T-helper 2 cell treated with Interferon-gamma antibody and Interleukin-4, amounts not matched to agents 100 ng/mL and 5 ng/mL, for 36 hours (primary cell): ENCODE data around the gene TPCN2. TPM values are rescaled to one million over a fixed set of nuclear protein-coding genes. Genes with fewer than 3 reads are reported as not detected.

ENCODE experiments used
- intact Hi-C: fragments of 100-400 bp; cut with micrococcal nuclease; formaldehyde crosslinking; loops from one replicate; pipeline ENCODE4 v1.15.1; 2023
- total RNA-seq: library from RNA; stranded (reverse); gene quantifications from 2 replicates; pipeline ENCODE4 v1.2.3, GENCODE V29; 2022

The TPCN2 gene
- total RNA-seq, 1 donor from 2014 or later: 23.3 TPM

DNA sequence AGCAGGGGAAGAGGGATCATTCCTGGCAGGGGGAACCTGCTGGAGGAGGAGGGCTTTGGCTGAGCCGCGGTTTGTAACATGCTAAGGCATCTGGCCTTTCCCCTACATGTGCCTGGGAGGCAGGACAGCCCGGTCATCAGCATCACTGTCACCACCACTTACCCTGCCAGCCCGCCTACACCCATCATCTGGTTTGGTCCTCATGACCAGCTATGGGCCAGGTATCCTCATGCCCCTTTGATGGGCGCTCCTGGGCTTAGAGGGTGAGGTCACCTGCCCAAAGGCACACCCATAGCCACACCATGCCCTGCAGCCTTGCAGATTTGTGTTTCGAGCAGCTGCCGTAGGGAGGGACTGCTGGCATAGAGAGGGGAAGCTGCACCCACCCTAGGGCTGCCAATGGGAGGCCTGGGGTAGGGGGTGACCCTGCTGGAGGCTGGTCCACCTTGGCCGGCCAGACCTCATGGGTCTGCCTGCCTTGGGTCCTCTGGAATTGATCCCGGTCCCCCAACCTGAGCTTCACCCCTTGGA is 38.3 kb upstream of the TPCN2 start:
- intact Hi-C loops: no loop called here

- intact Hi-C loops: no loop called here
Measured at GRCh38 chr11:69010964-69011623, 37.6 kb upstream of the TPCN2 start.

DNA sequence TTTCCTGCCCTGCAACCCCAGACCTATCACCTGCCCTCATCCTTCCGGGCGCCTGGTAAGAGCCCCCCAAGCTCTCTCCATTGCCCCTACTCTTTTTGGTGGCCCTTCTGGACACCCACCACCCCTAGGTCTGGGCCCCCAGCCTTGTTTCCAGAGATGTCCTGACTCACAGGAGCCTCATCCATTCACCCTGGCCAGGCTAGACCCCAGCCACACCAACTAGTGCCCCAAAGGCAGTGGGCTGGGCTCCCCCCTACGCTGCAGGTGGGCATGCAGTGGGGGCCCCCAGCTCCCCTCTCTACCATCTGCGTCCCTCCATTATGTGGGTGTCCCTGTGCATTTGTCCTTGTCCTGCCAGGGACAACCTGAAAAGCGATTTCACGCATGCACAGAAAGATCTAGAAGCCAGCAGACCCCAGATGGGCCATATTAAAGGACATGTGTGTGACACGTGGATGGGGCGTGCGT is 37.1 kb upstream of the TPCN2 start:
- intact Hi-C loops: no loop called here

- intact Hi-C loops: no loop called here
Measured at GRCh38 chr11:69012092-69013008, 36.4 kb upstream of the TPCN2 start.

- intact Hi-C loops: no loop called here
Measured at GRCh38 chr11:69013009-69013951, 35.5 kb upstream of the TPCN2 start, which contains the start of gene MRGPRF. MRGPRF (minus strand) TSS chr11:69013246; CDS start chr11:69009901, 3,345 bp downstream.

DNA sequence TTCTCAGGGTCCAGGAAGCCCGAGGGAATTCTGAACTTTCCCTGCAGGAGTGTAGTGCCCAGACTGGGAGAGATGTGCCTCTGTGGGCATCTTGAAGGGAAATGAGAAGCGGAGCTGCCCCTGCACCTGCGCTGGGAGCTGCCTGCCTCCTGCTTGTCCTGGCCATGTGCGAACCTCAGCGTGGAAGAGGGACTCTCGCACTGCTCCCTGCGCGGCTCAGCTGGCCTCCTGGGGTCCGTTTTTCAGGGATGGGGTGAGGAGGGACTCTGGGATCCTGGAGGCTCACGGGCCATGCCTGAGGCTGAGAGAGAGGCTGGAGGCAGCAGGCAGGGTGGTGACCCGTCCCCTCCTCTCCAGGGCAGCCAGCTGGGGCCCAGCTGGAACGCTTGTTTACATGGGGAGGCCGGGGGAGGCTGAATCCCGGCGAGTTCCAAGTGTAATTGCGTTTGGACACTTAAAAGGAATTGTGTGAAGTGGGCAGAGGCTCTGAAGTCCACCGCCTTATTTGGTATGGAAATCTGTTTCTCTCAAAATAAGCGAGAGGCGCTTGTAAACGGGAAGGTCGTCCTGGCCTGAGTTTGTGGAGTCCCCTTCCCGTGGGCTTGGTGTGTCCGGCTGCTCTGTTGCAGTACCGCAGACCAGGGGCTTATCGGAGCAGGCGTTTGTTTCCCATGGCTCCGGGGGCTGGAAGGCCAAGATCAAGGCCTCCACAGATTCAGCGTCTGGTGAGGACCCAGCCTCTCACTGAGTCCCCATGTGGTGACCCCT is 34.5 kb upstream of the TPCN2 start:
- intact Hi-C loops: no loop called here

DNA sequence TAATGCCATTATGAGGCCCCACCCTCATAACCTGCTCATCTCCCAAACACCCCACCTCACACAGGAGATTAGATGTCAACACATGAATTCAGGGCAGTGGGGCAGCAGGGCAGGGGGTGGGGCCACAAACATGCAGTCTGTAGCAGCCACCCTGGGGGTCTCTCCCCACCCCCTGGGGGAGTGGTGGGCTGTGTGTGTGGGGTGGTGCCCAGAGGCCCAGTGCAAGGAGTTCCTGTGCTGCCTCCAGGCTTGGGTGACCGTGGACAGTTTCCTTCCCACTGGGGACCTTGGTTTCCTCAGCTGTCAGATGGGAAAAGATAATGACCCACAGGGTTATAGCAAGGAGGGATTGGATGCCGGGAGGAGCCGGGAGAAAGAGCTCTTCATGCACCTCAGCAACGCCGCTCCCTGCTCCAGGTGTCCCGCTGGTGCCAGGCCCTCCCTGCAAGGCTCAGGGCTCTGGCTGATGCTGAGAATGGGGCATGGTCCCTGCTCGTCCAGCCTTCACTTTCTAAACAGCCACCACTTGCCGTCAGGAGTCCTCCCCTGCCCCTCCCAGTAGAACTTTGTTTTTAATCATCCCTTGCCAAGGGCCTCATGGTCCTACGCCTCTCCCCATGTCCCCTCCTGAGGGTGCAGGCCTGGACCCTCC is 33.7 kb upstream of the TPCN2 start:
- intact Hi-C loops: no loop called here

DNA sequence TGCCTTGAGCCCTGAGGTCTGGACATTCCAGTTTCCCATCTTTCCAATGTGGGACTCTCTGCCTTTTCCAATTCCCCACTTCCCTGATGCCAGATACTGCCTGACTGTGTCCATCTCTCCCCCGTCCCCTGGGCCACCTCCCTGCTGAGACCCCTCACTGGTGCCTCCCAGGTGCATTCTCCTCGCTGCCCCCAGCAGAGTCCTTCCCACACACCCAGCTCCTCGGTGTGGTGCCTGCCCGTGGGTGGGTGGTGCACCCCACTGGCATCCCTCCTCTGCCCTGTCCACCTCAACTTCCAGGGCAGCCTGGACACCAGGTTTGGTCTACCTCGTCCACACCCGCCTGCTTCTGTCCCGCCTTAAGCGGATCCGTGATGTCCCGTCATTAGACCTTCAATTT is 30.8 kb upstream of the TPCN2 start:
- intact Hi-C loops: no loop called here

- intact Hi-C loops: no loop called here
Measured at GRCh38 chr11:69018924-69019323, 29.8 kb upstream of the TPCN2 start.

GRCh38 chr11:69022260-69022659 is 26.5 kb upstream of the TPCN2 start:
- intact Hi-C loops: no loop called here

DNA sequence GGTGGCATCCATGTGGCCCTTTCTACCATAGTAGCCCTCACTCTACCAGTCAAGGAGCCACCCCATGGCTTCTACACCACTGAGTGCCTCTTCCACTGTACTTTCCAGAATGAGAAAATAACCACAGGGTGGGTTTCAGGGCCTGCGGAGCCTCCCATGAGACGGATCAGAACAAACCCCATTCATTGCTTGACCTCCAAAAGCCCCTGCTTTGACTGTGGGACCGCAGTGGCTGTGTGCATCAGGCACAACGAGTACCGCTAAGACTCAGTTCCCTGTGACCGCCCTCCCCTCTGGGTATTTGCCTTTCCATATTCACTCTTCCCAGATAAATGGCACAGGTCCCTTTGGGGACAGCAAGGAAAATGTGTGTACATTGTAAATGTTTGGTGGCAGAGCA is 24.2 kb upstream of the TPCN2 start:
- intact Hi-C loops: no loop called here

DNA sequence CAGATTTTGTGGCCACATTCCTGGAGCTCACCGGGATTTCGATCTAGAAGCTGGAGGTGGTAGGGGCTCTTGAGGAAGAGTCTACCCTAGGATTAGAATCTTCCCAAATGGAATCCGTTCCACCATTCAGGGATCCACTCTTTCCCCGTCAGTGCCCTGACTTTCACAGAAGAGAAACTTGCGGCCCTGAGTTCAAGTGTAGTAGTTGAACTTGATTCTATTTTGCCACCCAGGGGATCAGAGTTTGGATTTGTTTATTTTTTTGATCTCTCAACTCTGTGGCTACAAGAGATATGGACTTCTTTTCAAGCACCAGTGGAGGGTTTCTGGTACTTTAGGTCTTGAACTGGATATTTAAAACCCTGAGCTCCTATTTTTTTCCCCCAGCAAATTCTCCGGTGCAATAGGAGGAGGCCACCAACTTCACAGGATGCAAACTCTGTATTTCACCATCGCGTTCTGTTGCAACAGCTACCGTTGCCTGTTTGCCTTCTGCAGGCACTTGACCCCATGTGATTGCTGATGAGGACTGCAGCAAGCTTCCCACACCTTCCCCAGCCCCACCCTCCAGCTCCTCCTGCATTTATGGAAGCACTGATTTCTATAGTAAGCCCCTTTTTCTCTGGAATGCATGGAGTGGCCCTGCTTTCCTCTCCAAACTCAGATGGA is 20.9 kb upstream of the TPCN2 start:
- intact Hi-C loops: no loop called here

GRCh38 chr11:69030301-69030700 is 18.4 kb upstream of the TPCN2 start:
- intact Hi-C loops: no loop called here

GRCh38 chr11:69032833-69033232 is 15.9 kb upstream of the TPCN2 start:
- intact Hi-C loops: no loop called here

DNA sequence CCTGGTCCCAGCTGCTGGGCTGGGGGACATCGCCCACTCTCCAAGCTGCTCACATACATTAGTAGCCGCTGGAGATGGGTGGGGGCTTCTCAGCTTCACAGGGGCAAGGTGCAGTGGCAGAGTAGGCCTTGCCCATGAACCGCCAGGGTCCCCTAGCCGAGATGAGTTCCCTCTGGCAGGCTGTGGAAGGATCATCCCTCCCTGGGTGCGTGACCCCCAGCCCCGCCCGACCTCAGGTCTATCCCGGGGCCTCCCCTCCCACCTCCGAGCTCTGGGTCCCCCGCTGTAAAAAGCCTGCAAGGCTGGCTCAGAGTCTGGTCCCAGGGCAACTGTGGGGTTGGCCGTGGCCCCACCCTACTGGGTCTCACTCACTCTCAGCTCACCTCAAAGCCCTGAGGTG is 15.3 kb upstream of the TPCN2 start:
- intact Hi-C loops: no loop called here

DNA sequence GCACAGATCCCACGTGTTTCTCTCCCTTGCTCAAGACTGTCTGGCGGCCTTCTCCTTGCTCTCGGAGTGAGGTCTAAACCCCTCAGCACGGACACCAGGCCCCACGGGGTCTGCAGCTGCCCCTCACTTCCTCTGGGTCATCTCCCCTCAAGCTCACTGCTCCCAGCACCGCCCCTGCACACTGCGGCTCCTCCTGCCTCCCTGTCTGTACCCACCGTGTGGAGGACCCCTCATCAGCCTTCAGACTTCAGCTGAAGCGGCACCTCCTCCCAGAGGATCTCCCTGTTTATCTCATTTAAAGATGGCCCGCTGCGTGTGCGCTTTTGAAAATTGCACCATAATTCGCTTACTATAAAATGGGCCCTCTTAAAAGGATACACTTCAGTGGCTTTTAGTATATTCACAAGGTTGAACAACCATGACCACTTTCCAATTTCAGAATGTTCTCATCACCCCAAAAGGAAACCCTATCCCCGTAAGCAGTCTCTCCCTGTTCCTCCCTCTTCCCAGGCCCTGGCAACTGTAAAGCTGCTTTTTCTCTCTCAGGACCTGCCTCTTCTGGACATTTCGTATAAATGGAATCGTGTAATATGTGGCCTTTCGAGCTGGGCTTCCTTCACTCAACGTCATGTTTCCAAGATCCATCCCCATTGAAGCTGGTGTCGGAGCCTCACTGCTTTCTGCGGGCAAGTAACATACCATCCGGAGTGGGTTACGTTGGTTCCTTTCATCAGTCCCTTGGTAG is 14.4 kb upstream of the TPCN2 start:
- intact Hi-C loops: no loop called here

DNA sequence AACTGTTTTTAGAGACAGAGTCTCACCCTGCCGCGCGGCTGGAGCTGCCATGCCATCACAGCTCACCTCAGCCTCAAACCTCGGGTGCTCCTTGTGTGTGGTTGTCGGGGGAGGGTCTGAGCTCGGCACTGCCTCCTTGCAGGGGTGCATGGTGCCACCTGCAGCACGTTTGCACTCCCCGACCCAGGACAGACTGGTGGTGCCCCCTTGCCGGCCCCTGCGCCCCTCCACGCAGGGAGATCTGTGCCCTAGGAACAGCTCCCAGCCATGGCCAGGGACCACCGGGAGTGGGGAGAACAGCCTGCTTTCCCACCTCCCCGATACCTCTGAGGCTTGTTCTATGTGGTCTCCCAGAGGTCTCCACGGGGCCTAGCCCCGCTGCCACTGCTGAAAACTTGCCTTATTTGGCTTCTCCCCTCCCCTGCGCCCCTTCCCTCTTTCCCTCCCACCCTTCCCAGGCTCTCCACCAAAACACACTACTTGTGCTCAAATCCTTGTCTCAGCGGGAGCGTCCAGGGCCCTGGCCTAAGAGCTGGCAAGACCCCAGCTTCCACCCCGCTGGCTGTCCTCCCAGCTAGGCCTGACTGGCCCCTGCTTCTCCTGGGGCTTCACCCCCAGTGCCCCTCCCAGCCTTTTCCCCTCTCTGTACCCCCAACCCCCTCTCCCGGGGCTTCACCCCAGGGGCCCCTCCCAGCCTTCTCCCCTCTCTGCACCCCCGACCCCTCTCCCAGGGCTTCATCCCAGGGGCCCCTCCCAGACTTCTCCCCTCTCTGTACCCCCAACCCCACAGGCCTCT is 13.4 kb upstream of the TPCN2 start:
- intact Hi-C loops: no loop called here

DNA sequence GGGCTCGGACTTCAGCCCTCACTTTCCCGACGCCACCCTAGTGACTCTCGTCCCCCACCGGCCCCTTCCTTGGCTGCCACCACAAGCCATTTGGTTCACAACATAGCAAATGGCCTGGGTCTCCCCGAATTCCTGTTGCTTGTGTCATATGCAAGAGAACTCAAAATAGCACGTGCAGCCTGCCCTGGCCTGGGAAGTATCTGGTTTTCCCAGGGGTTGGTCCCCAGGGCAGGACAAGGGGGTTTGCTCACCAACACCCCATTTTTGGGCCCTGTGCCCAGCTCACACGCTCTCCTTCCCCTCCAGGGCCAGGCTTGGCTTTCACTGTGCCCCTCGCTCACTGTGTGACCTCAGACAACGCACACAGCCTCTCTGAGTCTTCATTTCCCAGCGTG is 12.8 kb upstream of the TPCN2 start:
- intact Hi-C loops: no loop called here
